Ecto neural progenitor cell (in vitro differentiated cells): ENCODE results near the gene PLIN5.
"Not testable (repeated sequence)": the region's sequence is repeated elsewhere in the genome, so short reads cannot be mapped to it uniquely, and the experiment has no call there.

Experiments
- DNase-seq: peaks from one replicate; pipeline ENCODE4 v3.0.0-alpha.2; 2018; ENCODE audit warnings: low spot score

PLIN5 gene

DNA sequence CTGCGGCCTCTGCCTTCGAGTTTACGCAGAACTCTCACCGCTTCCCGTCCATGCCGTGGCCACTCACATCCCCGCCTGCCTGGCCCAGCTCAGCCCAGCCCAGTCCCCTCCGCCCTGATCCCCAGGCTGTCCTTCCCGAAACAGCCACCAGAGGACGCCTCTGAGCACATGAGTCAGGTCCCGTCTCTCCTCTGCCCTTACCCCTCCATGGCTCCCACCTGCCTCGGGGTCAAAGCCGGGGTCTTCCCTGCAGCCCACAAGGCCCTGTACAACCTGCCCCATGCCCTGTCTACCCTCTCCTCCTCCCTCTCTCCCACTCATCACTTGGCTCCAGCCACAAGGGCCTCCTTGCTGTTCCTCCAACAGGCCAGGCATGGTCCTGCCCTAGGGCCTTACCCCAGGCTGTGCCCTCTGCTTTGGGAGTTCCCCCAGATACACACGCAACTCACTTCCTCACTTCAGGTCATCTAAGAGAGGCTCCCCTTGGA lies 32.6 kb upstream of the PLIN5 start:
- peak; percentile 86 for DNase-seq

DNA sequence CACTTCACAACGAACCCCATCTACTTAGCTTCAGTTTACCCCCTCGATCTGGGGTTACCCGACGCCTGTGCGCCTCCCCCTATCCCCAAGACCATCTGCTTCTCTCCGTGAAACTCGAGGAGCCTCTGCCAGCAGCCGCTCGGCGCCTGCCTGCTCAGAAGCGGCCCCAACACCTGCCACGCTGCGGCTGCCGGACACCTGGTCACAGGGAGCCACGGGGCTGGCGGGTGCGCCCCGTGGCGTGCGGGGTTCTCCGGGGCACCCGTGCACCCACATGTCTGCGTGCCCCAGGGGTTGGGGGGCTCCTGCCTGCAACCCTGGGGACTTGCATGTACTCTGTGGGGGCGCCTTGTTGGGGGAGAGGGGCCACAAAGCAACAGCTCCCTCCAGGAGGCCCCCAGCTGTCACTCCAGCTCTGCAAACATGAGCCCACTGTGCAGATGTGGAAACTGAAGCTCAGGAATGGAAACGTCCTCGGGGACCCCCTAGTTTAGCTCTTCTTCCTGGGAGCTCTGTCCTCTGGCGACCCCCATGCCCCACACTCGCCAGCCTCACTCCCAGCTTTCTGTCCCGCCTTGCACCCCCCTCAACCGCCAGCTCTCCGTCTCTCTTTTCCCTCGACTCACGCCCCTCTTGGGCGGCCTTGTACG lies 31.5 kb upstream of the PLIN5 start:
- DNase-seq, result no peak

DNA sequence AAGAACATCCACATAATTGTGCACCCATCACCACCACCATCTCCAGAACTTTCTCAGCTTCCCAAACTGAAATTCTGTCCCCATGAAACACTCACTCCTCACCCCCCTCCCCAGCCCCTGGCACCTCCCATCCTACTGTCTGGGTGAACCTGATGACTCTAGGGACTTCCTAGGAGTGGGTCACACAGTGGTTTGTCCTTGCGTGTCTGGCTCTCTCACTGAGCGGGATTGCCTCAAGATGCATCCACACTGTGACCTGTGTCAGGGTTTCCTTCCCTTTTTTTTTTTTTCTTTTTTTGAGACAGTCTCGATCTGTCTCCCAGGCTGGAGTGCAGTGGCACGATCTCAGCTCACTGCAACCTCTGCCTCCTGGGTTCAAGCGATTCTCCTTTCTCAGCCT lies 28.5 kb upstream of the PLIN5 start:
- not testable (repeated sequence) for DNase-seq

DNA sequence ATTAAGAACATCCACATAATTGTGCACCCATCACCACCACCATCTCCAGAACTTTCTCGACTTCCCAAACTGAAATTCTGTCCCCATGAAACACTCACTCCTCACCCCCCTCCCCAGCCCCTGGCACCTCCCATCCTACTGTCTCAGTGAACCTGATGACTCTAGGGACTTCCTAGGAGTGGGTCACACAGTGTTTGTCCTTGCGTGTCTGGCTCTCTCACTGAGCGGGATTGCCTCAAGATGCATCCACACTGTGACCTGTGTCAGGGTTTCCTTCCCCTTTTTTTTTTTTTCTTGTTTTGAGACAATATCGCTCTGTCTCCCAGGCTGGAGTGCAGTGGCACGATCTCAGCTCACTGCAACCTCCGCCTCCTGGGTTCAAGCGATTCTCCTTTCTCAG lies 27.1 kb upstream of the PLIN5 start:
- DNase-seq, result not testable (repeated sequence)

DNA sequence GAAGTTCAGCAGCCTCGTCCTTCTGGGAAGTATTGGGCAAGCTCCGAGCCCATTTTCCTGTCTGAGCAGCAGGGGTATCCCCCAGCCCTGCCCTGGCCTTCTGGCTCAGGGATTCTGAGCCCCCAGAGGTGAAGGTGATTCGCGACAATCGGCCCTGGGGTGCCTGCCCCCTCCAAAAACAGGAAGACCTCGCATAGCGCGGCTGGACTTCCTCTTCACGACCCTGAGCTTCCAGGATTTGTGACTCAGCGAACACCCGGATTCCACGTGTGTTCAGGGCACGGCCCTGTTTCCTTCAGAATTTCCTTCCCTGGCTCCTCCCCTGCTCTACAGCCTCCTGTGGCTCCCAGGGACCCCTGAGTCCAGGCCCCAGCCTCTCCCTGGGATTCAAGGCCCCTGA lies 24.5 kb upstream of the PLIN5 start, which contains the start of gene SEMA6B:
Gene SEMA6B (minus strand): TSS at position 116 of the 400 bp plus-strand sequence. CDS start 1,227 bp downstream, outside the sequence.
- no peak for DNase-seq

DNA sequence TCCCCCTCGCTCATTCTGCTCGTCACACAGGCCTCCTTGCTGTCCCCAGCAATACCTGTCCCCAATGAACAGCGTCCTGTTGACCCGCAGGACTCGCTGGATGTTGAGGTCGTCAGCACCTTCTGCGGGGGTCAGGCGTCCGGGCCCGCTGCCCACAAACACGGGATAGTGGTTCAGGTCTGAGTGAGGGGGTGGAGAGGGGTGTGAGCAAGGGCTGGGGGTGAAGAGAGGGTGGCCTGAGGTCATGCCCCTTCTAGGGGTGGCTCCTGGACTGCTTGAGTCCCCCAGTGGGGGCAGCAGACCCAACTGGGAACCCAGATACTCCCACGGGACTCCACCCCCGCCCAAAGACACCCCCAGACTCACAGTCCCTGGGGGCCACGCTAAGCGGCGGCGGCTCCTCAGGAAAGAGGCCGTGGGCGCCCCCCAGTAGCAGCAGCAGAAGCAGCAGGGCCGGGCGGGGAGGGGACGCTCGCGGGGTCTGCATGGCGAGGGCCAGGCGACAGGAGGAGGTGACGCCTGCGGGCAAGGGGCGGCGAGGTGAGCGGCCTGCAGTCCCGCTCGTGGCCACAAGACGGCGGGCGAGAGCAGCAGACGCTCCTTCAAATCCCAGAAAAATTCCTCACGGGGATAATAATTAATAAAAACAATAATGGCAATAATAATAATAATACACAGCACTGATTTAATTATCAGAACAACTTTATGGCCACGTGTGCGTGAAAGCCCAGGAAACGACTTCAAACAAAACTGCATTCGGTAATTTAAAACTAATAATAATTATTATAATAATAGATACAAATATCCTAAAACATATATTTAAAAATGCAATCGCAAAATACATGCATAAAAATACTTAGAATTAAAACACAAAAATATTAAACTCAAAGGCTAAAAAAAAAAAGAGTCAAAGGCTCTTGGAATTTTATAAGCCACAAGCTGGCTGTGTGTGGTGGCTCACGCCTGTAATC lies 23.2 kb upstream of the PLIN5 start:
- DNase-seq, result peak; percentile 83

DNA sequence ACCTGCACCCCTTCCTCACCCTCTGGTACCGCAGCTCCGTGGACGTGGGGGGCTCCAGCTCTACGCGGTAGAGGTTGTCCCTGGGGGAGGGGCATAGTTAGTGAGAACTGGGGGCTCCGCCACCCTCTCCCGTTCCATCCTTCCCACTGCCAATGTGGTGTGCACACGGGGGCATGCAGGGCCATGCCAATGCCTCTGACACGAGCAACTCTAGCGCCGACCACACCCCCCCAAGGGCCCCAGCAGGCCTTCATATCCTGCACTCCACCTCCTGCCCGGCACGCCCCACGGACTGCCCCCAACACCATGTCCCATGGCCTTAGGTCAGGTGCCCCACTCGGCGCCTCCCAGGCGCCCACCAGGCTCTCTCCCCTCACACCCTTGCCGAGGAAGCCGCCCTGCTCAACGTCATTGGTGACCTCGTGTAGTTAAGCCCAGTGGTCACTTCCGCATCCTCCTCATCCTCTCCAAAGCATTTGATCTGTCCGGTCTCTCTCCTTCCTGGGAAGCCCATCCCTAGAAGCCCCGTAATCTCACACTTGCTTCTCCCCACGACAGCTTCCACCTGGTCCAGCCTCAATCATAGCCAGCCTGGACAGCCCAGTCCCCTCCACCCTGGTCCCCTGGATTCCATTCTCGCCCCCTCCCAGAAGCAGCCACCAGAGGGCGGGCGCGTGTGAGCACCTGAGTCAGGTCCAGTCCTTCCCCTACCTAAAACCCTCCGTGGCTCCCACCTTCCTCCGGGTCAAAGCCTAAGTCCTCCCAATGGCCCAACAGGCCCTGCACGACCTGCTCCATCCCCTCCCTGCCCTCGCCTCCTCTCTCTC lies 22.3 kb upstream of the PLIN5 start:
- no peak for DNase-seq

DNA sequence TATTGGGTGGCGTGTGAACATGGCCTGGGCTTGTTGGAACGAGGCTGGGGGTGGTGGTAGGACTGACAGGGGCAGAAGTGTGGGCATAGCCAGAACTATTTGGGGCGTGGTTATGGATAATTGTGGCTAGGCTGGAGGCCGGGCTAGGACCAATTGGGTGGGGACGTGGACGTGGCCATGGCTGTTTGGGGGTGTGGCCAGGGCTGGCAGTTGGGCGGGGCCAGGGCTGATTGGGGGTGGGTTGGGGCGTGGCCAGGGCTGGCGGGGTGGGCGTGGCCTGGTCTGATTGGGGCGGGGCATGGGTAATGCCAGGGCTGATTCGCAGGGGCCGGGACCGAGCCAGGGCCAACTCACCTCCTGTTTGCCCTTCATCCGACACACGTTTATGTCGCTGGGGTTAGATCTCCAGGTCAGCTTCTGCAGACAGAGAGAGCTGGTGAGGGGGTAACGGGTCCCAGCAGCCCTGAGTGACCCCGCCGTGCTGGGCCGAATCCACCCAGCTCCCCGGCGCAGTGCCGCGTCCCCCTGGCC lies 21.6 kb upstream of the PLIN5 start:
- peak; percentile 76 for DNase-seq

DNA sequence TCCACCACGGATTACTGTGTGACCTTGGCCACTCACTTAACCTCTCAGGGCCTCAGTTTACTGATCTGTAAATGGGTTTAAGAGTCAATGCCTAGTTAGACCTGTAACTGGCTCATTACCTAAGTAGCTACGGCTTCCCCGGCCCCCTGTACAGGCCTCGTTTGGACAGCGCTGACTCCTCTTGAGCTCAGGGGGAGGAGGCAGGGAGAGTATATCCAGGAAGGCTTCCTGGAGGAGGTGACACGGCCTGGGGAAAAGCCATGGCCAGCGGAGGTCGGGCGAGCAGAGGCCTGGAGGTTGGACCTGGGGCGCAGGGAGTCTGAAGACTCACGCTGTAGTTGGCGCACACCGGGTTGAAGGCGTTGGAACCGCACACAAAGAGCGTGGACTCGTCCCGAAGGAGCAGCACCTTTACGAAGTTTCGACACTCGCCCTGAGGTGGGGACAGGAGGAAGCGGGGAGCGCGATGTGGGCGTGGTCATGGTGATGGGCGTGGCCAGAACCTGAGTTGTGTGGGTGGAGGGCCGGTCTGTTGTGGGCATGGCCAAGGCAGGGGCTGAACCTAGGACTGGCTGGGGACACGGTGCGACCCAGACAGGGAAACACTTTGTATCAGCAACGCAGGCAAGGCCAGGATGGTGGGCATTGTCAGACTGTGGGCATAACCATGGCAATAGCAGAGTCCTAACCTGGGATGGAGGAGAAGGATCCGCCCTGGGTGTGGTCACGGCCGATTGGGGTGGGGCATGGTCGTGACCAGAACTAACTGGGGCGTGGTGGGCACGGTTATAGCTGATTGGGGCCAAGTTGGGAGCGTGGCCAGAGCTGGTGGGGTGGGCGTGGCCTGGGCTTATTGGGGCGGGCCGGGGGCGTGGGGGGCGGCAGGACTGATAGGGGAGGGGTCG lies 20.9 kb upstream of the PLIN5 start:
- DNase-seq, result no peak

DNA sequence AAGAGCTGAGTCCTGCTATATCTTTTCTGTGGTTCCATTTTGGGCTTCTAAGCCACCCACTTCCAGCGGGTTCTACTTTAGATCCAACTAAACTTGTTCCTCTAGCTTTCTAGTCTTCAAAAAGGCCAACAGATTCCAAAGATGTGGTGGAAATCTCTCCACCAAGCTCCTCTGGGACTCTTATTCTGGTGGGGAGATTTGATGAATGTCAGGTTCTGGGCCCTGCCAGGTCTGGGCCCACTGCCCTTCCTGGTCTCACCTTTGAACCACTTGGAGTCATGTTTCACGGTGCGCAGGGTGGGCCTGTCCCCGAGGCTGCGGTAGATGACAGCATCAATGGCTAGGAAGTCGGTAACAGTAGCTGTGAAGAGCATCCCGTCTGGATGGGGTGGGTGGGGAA lies 19.7 kb upstream of the PLIN5 start:
- no peak for DNase-seq

DNA sequence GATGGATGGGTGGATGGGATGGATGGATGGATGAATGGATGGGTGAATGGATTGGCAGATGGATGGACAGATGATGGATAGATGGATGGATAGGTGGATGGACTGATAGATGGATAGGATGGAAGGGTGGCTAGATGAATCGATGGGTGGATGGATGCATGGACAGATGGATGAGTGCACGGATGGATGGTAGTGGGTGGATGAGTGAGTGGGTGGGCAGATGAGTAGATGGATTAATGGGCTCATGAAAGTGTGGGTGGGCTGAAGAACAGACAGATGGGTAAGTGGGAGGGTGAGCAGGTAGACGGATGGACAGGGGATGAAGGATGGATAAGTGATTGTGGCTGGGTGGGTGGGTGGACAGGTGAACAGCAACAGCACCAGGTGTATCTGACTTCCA lies 18.8 kb upstream of the PLIN5 start:
- DNase-seq, result no peak

DNA sequence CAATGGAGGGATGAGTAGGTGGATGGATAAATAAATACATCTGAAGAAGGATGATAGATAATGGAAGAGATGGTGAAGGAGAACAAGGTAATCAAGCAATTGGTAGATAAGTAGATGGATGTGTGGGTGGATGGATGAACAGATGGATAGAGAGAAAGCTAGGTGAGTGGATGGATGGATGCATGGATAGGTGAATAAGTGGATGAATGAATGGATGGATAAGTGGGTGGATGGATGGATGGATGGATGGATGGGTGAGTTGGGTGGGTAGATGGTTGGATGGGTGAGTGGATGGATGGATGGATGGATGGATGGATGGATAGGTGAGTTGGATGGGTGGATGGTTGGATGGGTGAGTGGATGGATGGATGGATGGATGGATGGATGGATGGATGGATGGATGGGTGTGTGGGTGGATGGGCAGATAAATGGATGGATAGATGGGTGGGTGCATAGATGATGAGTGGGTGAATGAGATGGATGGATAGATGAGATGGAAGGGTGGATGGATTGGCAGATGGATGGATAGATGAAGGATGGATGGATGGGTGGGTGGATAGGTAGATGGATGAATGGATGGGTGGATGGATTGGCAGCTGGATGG lies 18.2 kb upstream of the PLIN5 start:
- DNase-seq, result no peak

DNA sequence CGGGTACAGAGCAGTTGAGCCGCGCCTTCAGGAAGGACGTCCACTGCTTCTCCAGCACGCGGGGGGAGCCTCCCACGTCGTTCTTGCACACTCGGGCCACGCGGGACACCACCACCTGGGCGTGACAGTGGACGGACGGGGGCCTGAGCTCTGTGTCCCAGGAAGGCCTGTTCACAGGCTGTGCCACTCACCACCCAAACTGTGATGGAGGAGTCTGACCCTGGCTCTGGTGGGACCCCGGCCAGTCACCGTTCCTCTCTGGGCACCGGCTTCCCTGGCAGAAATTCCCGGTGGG lies 17.4 kb upstream of the PLIN5 start:
- no peak for DNase-seq

DNA sequence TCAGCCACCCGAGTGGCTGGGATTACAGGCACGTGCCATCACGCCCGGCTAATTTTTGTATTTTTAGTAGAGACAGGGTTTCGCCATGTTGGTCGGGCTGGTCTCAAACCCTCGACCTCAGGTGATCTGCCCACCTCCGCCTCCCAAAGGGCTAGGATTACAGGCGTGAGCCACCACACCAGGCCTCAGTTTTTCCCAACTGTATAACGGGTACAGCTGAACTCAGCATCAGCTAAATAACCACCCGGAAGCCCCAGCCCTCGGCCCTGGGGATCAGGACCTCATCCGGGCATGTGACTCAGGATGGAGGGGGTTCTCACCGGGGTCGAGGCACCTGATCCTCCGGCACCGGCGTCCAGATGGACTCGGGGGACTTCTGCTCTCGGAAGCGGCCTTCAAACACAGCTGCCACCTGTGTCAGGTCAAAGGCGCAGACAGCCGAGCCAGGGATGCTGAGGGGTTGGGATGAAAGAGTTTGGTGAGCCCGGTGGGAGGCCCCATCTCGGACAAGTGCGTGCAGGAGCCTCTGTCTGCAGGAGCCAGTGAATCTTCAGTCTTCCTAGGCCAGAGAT lies 15.5 kb upstream of the PLIN5 start:
- no peak for DNase-seq

DNA sequence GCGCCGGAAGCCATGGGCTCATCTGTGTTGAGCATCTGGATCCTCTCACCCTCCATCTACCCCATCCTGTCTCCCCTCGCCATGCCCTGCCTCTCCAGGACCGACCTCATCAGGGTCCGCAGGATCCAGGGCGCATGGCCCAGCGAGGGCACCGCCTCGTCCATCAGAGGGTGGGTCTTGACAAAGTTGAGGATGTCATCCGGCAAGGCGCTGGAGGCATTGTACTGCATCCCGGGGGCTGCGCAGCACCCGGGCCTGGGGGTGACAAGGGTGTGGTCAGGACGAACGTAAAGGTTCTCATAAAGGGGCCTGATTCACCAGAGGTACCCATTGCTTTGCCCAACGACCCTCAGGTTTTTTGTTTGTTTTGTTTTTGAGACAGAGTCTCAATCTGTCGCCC lies 15.0 kb upstream of the PLIN5 start:
- no peak for DNase-seq

DNA sequence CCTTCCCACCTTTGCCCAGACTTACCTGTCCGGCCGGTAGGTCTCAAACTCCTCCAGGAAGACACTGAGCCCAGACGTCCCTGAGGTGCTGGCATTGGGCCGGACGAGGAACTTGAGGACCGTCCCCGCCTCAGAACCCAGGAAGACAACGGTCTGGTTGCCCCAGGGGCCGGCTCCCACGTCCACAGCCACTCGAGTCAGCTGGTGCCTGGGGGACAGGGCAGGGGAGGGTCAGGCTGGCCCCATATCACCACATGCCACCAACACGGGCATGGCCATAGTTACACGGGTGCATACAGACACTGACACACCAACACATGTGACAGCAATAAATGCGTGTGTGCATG lies 13.2 kb upstream of the PLIN5 start:
- no peak for DNase-seq

DNA sequence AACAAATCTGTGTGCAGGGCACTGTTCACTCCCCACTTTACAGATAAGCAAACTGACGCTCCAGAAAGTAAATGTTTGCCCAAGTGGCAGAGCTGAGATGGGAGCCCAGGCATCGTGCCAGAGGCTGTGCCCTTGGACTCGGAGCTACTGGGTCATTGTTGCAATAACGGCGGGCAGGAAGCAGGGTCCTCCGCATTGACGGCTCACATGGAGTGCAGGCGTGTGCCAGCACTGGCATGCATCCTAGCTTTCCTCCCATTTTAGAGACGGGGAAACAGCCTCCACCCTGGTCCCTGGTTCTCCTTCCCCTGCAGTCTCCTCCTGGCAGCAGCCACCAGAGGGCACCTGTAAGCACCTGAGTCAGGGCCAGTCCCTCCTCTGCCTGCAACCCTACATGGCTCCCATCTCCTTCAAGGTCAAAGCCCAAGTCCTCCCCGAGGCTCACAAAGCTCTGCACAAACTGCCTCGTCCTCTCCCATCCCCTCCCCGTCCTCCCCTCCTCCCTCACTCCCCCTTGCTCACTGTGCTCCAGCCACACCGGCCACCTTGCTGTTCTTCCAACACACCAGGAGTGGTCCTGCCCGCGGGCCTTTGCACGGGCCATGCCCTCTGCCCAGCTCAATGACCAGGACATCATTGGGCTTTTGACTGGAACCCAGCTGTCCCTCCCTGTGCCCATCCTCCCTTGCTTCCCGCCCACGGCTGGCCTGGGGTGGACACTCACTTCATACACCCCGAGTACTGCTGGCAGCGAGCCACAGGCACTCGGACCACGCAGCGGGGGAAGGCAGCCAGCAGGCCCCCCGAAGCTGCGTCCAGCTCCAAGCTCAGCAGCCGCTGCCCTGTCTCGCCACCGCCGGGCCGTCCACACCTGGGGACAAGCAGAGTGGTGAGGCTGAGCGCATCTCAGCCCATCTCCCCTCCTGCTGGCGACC lies 12.5 kb upstream of the PLIN5 start:
- DNase-seq, result no peak

DNA sequence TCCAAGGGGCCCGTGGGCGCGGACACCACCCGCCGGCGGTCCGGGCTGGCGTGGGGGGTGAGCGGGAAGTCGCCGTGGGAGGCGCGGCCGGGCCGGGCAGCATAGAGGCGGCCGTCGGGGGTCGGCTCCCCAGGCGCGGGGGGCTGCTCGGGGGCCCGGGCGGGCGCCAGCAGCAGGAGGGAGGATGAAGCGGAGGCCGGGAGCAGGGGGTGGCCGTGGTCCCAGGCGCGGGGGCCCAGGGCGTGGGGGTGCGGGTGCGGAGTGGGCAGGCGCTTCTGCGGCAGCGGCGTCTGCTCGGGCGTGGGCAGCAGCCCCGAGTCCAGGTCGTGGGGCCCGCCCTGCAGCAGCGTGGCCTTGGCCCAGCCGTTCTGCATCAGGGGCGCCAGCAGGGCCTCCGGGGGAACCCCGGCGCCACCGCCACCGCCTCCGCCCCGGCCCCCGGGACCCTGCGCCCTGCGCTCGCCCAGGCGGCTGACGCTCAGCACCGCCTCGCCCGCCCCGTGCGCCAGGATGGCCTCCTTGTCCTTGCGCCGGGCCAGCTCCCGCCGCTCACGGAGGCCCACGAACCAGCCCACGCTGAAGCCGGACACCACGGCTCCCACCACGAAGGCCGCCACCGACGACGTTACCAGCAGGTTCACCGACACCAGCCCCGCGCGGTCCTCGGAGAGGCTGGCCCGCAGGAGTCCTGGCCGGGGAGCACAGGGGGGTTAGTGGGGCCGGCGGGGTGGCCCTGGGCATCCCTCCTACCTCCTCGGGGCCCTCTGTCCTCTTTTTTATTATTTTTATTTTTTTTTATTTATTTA lies 9.0 kb upstream of the PLIN5 start:
- DNase-seq, result no peak
